Loucy (cell line): ENCODE measurements around the gene TPGS1.
A peak's percentile ranks its signal among the peaks of the same experiment; 100 is the strongest.

ENCODE experiments used
- H2AFZ ChIP-seq: fragments of 200-600 bp; sonication (generic); 2 replicates; pipeline ENCODE4 v1.6.0; 2016; ENCODE audit warnings: antibody characterized with exemption, mild to moderate bottlenecking, low read length, moderate library complexity
- H3F3A ChIP-seq: fragments of 200-600 bp; 2 replicates; pipeline ENCODE4 v1.6.0; 2016; ENCODE audit warnings: antibody characterized with exemption, low read depth, mild to moderate bottlenecking
- H3K27me3 ChIP-seq: fragments of 200-600 bp; sonication (generic); 2 replicates; pipeline ENCODE4 v1.6.1; 2014; ENCODE audit warnings: low read length, mild to moderate bottlenecking; ENCODE audit not compliant: insufficient read depth, poor library complexity, severe bottlenecking
- H3K36me3 ChIP-seq: fragments of 200-600 bp; sonication (generic); 2 replicates; pipeline ENCODE4 v1.6.1; 2016; ENCODE audit warnings: low read length; ENCODE audit not compliant: insufficient read depth
- H3K4me1 ChIP-seq: fragments of 200-600 bp; sonication (generic); 2 replicates; pipeline ENCODE4 v1.5.1; 2014; ENCODE audit warnings: low read length, mild to moderate bottlenecking; ENCODE audit not compliant: insufficient read depth, poor library complexity, severe bottlenecking
- H3K4me2 ChIP-seq: fragments of 200-600 bp; sonication (generic); 2 replicates; pipeline ENCODE4 v1.6.0; 2014; ENCODE audit warnings: antibody characterized with exemption, low read length, low read depth, mild to moderate bottlenecking; ENCODE audit not compliant: poor library complexity, severe bottlenecking
- H3K4me3 ChIP-seq: fragments of 200-600 bp; sonication (generic); 2 replicates; pipeline ENCODE4 v1.5.1; 2014; ENCODE audit warnings: low read length, mild to moderate bottlenecking, mixed read lengths; ENCODE audit not compliant: poor library complexity, severe bottlenecking
- H3K79me2 ChIP-seq: fragments of 200-600 bp; sonication (generic); 2 replicates; pipeline ENCODE4 v1.6.1; 2014; ENCODE audit warnings: low read length; ENCODE audit not compliant: insufficient read depth
- H3K9ac ChIP-seq: fragments of 200-600 bp; sonication (generic); 2 replicates; pipeline ENCODE4 v1.6.0; 2014; ENCODE audit warnings: mild to moderate bottlenecking, low read depth, low read length, moderate library complexity; ENCODE audit not compliant: poor library complexity, severe bottlenecking
- H3K9me2 ChIP-seq: fragments of 200-600 bp; sonication (generic); replicated peaks from 2 replicates; pipeline ENCODE4 v1.6.1; 2016; ENCODE audit warnings: low read depth, low read length, mixed read lengths
- H3K9me3 ChIP-seq: fragments of 200-600 bp; sonication (generic); 2 replicates; pipeline ENCODE4 v1.6.1; 2014; ENCODE audit warnings: mild to moderate bottlenecking, antibody characterized with exemption, low read length, low read depth; ENCODE audit not compliant: insufficient read depth
- H4K20me1 ChIP-seq: fragments of 200-600 bp; sonication (generic); 2 replicates; pipeline ENCODE4 v1.6.0; 2014; ENCODE audit warnings: antibody characterized with exemption, low read length, mild to moderate bottlenecking; ENCODE audit not compliant: insufficient read depth, poor library complexity, severe bottlenecking
- EZH2phosphoT487 ChIP-seq: fragments of 200-600 bp; IDR thresholded peaks from 2 replicates; pipeline ENCODE4 v1.6.1; 2018; ENCODE audit warnings: antibody characterized with exemption, mild to moderate bottlenecking, moderate library complexity, borderline replicate concordance
- TF ChIP-seq, protein P1 (sequence below): fragments of 200-600 bp; sonication (generic); conservative IDR thresholded peaks from 2 replicates; pipeline ENCODE4 v1.5.1; 2014; ENCODE audit warnings: mild to moderate bottlenecking, antibody characterized with exemption, low read length

The TPGS1 gene

DNA sequence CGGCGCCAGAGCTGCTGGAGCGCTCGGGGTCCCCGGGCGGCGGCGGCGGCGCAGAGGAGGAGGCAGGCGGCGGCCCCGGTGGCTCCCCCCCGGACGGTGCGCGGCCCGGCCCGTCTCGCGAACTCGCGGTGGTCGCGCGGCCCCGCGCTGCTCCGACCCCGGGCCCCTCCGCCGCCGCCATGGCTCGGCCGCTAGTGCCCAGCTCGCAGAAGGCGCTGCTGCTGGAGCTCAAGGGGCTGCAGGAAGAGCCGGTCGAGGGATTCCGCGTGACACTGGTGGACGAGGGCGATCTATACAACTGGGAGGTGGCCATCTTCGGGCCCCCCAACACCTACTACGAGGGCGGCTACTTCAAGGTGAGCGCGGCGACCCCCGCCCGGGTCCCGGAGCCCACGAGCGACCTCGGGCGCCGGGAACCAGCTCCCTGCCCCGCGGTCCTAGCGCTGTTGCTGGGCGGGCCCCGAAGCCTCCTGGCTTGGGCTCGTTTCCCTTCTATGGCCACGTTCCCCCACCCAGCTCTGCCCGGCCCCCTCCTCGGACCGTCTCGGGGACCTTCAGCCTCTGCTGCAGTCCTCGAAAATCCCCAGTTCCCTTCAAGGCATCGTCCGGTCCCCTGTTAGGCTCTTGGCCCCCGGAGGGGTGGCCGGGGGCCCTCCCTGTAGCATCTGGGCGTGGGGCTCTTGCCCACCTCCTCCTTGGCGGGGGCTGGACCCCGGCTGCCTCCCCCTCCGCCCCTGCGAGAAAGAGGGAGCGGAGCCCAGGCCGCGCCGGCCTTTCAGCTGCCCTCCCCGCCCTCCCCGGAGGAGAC, 24.7 kb downstream of the TPGS1 start, which contains the start of gene CDC34:
TSS of gene CDC34 (plus strand) at position 8 of the 808 bp plus-strand sequence. CDS start at position 180, 172 bp downstream.
- no peaks in the 10 kb centered on the region for H3F3A ChIP-seq
- H2AFZ ChIP-seq = peak within 1 kb of the TSS; percentile 66
- H3K4me2 ChIP-seq = peak within 1 kb of the TSS; percentile 86
- H3K4me3 ChIP-seq = peak within 1 kb of the TSS; percentile 98
- H4K20me1 ChIP-seq = peaks cover 33% of the 10 kb centered on the region
- H3K9me3 ChIP-seq = no peaks in the 10 kb centered on the region
- no peaks in the 10 kb centered on the region for H3K9me2 ChIP-seq
- TF ChIP-seq, protein P1, sequence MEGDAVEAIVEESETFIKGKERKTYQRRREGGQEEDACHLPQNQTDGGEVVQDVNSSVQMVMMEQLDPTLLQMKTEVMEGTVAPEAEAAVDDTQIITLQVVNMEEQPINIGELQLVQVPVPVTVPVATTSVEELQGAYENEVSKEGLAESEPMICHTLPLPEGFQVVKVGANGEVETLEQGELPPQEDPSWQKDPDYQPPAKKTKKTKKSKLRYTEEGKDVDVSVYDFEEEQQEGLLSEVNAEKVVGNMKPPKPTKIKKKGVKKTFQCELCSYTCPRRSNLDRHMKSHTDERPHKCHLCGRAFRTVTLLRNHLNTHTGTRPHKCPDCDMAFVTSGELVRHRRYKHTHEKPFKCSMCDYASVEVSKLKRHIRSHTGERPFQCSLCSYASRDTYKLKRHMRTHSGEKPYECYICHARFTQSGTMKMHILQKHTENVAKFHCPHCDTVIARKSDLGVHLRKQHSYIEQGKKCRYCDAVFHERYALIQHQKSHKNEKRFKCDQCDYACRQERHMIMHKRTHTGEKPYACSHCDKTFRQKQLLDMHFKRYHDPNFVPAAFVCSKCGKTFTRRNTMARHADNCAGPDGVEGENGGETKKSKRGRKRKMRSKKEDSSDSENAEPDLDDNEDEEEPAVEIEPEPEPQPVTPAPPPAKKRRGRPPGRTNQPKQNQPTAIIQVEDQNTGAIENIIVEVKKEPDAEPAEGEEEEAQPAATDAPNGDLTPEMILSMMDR = no peak
- TF ChIP-seq EZH2phosphoT487 = no peak
- H3K27me3 ChIP-seq = peaks cover 8% of the 10 kb centered on the region
- H3K4me1 ChIP-seq = peaks cover 10% of the 10 kb centered on the region
- H3K36me3 ChIP-seq = peaks cover 10% of the 10 kb centered on the region; the same call in 1 of the 2 replicates
- H3K9ac ChIP-seq = peak within 1 kb of the TSS; percentile 95
- H3K79me2 ChIP-seq = peaks cover 50% of the 10 kb centered on the region

DNA sequence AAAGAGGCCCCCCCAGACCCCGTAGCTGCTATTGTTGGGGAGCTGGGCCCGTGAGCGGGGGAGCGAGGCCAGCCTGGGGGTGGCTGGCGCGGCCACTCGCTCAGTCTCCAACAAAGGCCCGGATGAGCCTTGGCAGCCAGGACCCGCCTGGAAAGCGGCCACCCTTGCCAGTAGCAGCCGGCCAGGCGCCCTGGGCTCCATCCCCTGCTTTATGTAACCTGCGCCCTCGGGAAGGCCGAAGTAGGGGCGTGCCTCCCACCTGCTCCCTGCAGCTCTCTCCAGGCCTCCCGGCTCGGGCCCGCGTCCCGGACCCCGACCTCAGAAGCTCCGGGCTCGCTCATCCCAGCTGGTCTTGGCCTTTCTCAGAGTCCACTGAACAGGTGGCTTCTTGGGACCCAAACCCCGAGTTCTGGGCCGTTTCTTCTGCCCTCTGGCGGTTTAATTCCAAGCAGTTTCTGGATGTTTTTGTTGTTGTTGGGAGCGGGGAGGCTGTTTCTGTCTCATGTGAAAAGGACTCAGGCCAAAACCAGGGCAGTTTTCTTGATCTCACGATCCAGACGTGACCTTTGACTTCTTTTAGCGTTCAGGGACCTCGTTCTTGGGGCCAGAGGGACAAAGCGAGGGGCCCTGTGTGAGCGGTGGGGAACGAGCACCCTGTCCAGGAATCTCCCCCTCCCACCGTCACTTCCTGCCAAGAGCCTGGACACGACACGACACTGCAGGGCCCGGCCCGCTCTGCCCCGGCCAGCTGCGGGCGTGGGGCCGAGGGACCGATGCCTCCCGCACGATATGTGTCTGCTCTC, 25.5 kb downstream of the TPGS1 start:
- H4K20me1 ChIP-seq = peaks cover 33% of the 10 kb centered on the region
- no peak overlapping the region for H2AFZ ChIP-seq

GRCh38 chr19:533364-534058, 26.2 kb downstream of the TPGS1 start:
- H3K9ac ChIP-seq = peak overlapping the region; percentile 95
- peaks cover 8% of the 10 kb centered on the region for H3K27me3 ChIP-seq
- no peaks in the 10 kb centered on the region for H3K9me2 ChIP-seq
- H3K4me2 ChIP-seq = peak overlapping the region; percentile 86
- H3K9me3 ChIP-seq = no peaks in the 10 kb centered on the region
- peaks cover 10% of the 10 kb centered on the region for H3K4me1 ChIP-seq
- peaks cover 33% of the 10 kb centered on the region for H4K20me1 ChIP-seq
- peaks cover 50% of the 10 kb centered on the region for H3K79me2 ChIP-seq
- peaks cover 18% of the 10 kb centered on the region; the same call in 1 of the 2 replicates for H3K36me3 ChIP-seq
- H2AFZ ChIP-seq = no peak overlapping the region
- H3K4me3 ChIP-seq = peak overlapping the region; percentile 98
- TF ChIP-seq, protein P1 = no peak
- no peak for TF ChIP-seq EZH2phosphoT487
- H3F3A ChIP-seq = no peaks in the 10 kb centered on the region

More for the DNA sequence above, 25.5 kb downstream of the TPGS1 start:
- Histone ChIP-seq H3K4me2 (peak overlapping the region; percentile 86), H3K36me3 (peaks cover 12% of the 10 kb centered on the region; the same call in 1 of the 2 replicates), H3K27me3 (peaks cover 8% of the 10 kb centered on the region), H3K9ac (peak overlapping the region; percentile 95), H3F3A (no peaks in the 10 kb centered on the region), H3K4me3 (peak overlapping the region; percentile 98), H3K9me2 (no peaks in the 10 kb centered on the region), H3K4me1 (peaks cover 10% of the 10 kb centered on the region), H3K9me3 (no peaks in the 10 kb centered on the region), H3K79me2 (peaks cover 50% of the 10 kb centered on the region)
- no peak for TF ChIP-seq EZH2phosphoT487
- TF ChIP-seq, protein P1 = peak; percentile 64
